Measurements from ENCODE around the gene NCAPG2. TPM values are rescaled to one million over a fixed set of nuclear protein-coding genes. Genes with fewer than 3 reads are reported as not detected.

Gene NCAPG2
- polyA plus RNA-seq, 1 of the 3 experiments (the other 2 are of a cell fraction) = 25.0 TPM

DNA sequence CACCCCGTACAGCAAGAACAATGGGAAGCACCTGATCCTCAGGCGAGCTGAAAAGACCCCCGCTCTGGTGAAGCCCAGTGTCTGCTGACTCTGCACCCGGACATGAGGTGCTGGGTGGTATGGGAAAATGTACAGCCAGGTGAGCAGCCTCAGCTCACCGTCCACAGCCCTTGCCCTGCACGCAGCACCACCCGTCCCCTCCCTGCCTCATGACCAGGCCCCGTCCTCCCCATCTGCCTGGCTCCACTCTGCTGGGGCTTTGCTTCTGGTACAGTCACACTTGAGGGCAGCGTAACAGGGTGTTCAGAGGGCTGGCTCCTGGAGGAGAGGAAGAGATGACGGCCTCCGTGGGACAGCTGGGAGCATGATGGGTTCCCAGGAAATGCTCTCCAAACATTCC is 49.1 kb downstream of the NCAPG2 start:
- Histone ChIP-seq H3K4me2 (no peak overlapping the region), H3K27ac (ENCODE audit: low read depth in 2 of 2, low read length in 1 of 2) (no peak overlapping the region), H3K36me3 (replicated peaks in 1 of 2; ENCODE audit: control insufficient read depth in 1 of 2, insufficient read depth in 2 of 2, low read length in 1 of 2) (peaks cover 37 to 49% of the 10 kb centered on the region in 2 experiments), H3K4me1 (ENCODE audit: control insufficient read depth in 1 of 2, insufficient read depth in 2 of 2, low read depth in 1 of 2, low read length in 1 of 2) (peaks cover 2 to 3% of the 10 kb centered on the region in 2 experiments; a peak in 2 of 4 replicates), H3K9me2 (no peaks in the 10 kb centered on the region), H3K9ac (no peak overlapping the region), H3F3A (replicated peaks; ENCODE audit: insufficient read depth) (peaks cover 21% of the 10 kb centered on the region), H4K20me1 (ENCODE audit: insufficient read depth) (no peaks in the 10 kb centered on the region), H2AFZ (ENCODE audit: low read depth) (no peak overlapping the region), H3K9me3 (no peaks in the 10 kb centered on the region), H3K4me3 (ENCODE audit: low read depth in 2 of 2, low read length in 1 of 2) (no peak overlapping the region), H3K79me2 (ENCODE audit: insufficient read depth) (peaks cover under 1% of the 10 kb centered on the region; the same call in 1 of the 2 replicates), H3K27me3 (ENCODE audit: insufficient read depth) (no peaks in the 10 kb centered on the region)
- POLR2A ChIA-PET = no interaction called here
- no peak for TF ChIP-seq NRF1 (IDR thresholded peaks at IDR 0.05; ENCODE audit: low read depth, low read length)
- no peak for TF ChIP-seq SIN3A (IDR thresholded peaks at IDR 0.05; ENCODE audit: borderline replicate concordance, low read depth, low read length)
- TF ChIP-seq GATA2 (CRISPR knock-in tag; IDR thresholded peaks at IDR 0.05) = no peak
- TF ChIP-seq RAD21 (IDR thresholded peaks at IDR 0.05; ENCODE audit: low read length) = no peak
- TF ChIP-seq, protein P1, sequence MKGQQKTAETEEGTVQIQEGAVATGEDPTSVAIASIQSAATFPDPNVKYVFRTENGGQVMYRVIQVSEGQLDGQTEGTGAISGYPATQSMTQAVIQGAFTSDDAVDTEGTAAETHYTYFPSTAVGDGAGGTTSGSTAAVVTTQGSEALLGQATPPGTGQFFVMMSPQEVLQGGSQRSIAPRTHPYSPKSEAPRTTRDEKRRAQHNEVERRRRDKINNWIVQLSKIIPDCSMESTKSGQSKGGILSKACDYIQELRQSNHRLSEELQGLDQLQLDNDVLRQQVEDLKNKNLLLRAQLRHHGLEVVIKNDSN (IDR thresholded peaks at IDR 0.05; ENCODE audit: borderline replicate concordance, low read depth) = no peak
- no peak for TF ChIP-seq RXRA (IDR thresholded peaks at IDR 0.05; ENCODE audit: borderline replicate concordance, low read depth)
- no peak for TF ChIP-seq MAX (IDR thresholded peaks at IDR 0.05; ENCODE audit: low read depth)
- TF ChIP-seq PBX3 (IDR thresholded peaks at IDR 0.05) = no peak
- no peak for TF ChIP-seq ELF1 (IDR thresholded peaks at IDR 0.05)
- TF ChIP-seq FOXJ3 (CRISPR knock-in tag; IDR thresholded peaks at IDR 0.05) = no peak
- TF ChIP-seq JUND (IDR thresholded peaks at IDR 0.05) = no peak
- TF ChIP-seq, protein P2, sequence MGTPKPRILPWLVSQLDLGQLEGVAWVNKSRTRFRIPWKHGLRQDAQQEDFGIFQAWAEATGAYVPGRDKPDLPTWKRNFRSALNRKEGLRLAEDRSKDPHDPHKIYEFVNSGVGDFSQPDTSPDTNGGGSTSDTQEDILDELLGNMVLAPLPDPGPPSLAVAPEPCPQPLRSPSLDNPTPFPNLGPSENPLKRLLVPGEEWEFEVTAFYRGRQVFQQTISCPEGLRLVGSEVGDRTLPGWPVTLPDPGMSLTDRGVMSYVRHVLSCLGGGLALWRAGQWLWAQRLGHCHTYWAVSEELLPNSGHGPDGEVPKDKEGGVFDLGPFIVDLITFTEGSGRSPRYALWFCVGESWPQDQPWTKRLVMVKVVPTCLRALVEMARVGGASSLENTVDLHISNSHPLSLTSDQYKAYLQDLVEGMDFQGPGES (IDR thresholded peaks at IDR 0.05; ENCODE audit: low read depth, low read length) = no peak
- TF ChIP-seq EZH2phosphoT487 (IDR thresholded peaks at IDR 0.05; ENCODE audit: borderline replicate concordance, low read depth) = no peak
- no peak for TF ChIP-seq CTCF (IDR thresholded peaks at IDR 0.05)
- no peak for TF ChIP-seq CHD2 (IDR thresholded peaks at IDR 0.05; ENCODE audit: low read length, partially characterized antibody)
- TF ChIP-seq RCOR1 (IDR thresholded peaks at IDR 0.05; ENCODE audit: low read length) = no peak
- CTCF ChIA-PET = interaction anchor here (2.2 kb wide), 1 partner anchor 8 kb away, joined by 7 read pairs; no protein-coding TSS in a partner anchor
- WGBS (ENCODE audit: low lambda C conversion rate) = 95% methylated on average over 10 of the region's 11 CpGs
- DNase-seq = no peak

Measured in SK-N-SH (cell line).